ENCODE data around the gene ISCA1. TPM values are rescaled to one million over a fixed set of nuclear protein-coding genes. Genes with fewer than 3 reads are reported as not detected.

ISCA1 gene
- total RNA-seq, 4 donors from 2014 or later: 43.3 to 81.2 (median 57.6) TPM

GRCh38 chr9:86280580-86280979 lies 1.8 kb downstream of the ISCA1 start:
- no peak for ATAC-seq
- TF ChIP-seq, protein P1, sequence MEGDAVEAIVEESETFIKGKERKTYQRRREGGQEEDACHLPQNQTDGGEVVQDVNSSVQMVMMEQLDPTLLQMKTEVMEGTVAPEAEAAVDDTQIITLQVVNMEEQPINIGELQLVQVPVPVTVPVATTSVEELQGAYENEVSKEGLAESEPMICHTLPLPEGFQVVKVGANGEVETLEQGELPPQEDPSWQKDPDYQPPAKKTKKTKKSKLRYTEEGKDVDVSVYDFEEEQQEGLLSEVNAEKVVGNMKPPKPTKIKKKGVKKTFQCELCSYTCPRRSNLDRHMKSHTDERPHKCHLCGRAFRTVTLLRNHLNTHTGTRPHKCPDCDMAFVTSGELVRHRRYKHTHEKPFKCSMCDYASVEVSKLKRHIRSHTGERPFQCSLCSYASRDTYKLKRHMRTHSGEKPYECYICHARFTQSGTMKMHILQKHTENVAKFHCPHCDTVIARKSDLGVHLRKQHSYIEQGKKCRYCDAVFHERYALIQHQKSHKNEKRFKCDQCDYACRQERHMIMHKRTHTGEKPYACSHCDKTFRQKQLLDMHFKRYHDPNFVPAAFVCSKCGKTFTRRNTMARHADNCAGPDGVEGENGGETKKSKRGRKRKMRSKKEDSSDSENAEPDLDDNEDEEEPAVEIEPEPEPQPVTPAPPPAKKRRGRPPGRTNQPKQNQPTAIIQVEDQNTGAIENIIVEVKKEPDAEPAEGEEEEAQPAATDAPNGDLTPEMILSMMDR (IDR thresholded peaks at IDR 0.05): no peak
- no peak for TF ChIP-seq POLR2AphosphoS5 (IDR thresholded peaks at IDR 0.05)
- TF ChIP-seq POLR2A (IDR thresholded peaks at IDR 0.05): no peak
- no peak for TF ChIP-seq EP300 (IDR thresholded peaks at IDR 0.05)
- no peaks in the 10 kb centered on the region for H3K9me3 ChIP-seq
- no peaks in the 10 kb centered on the region for H3K27me3 ChIP-seq
- H3K27ac ChIP-seq: no peak overlapping the region
- no peaks in the 10 kb centered on the region for H3K36me3 ChIP-seq
- peak overlapping the region in 1 of 2 donors; percentile 93 for H3K4me3 ChIP-seq
- peaks cover 0 to 65% (median 19%) of the 10 kb centered on the region in 3 donors for H3K4me1 ChIP-seq
- 70 to 91% methylated on average over 2 to 6 of the region's 7 CpGs for WGBS, 2 donors (ENCODE audit: low coverage in 1 of 2)

GRCh38 chr9:86279839-86280238 lies 2.5 kb downstream of the ISCA1 start:
- no peak for TF ChIP-seq POLR2A (IDR thresholded peaks at IDR 0.05)
- H3K9me3 ChIP-seq: no peaks in the 10 kb centered on the region
- H3K36me3 ChIP-seq: no peaks in the 10 kb centered on the region
- H3K4me3 ChIP-seq: peak overlapping the region in 1 of 2 donors; percentile 93
- no peak overlapping the region for H3K27ac ChIP-seq
- 90 to 96% methylated on average over 3 of the region's 3 CpGs for WGBS, 2 donors (ENCODE audit: low coverage in 1 of 2)
- H3K27me3 ChIP-seq: no peaks in the 10 kb centered on the region
- H3K4me1 ChIP-seq: peaks cover 0 to 72% (median 23%) of the 10 kb centered on the region in 3 donors
- ATAC-seq: no peak

DNA sequence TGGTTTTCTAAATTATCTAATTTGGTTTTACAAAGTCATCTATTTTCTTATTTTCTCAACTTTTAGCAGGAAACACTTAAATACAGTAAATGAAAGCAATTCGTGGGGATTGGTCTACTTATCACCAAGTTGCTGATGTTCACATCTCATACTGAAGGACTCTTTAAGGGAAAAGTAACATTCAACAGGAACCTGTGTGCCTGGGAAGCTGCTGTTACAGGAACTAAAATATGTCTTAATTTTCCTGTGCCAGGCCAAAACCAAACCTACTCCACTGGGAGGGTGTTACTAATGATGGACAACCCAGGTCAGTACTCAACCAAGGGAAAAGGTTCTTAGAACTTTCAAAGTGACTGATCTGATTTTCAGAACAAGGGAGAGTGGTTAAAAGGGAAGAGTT lies 5.3 kb downstream of the ISCA1 start:
- H3K36me3 ChIP-seq: peaks cover 0 to 19% of the 10 kb centered on the region in 2 donors
- ATAC-seq: no peak
- TF ChIP-seq POLR2AphosphoS5 (IDR thresholded peaks at IDR 0.05) (no peak), EP300 (IDR thresholded peaks at IDR 0.05) (no peak), POLR2A (IDR thresholded peaks at IDR 0.05) (no peak)
- TF ChIP-seq, protein P1 (IDR thresholded peaks at IDR 0.05): no peak
- H3K4me3 ChIP-seq: no peak overlapping the region
- WGBS, 2 donors (ENCODE audit: low coverage in 1 of 2): 64 to 69% methylated on average over 1 of the region's 1 CpG
- no peaks in the 10 kb centered on the region for H3K9me3 ChIP-seq
- no peak overlapping the region for H3K27ac ChIP-seq
- H3K4me1 ChIP-seq: peaks cover 0 to 71% (median 19%) of the 10 kb centered on the region in 3 donors
- H3K27me3 ChIP-seq: no peaks in the 10 kb centered on the region

DNA sequence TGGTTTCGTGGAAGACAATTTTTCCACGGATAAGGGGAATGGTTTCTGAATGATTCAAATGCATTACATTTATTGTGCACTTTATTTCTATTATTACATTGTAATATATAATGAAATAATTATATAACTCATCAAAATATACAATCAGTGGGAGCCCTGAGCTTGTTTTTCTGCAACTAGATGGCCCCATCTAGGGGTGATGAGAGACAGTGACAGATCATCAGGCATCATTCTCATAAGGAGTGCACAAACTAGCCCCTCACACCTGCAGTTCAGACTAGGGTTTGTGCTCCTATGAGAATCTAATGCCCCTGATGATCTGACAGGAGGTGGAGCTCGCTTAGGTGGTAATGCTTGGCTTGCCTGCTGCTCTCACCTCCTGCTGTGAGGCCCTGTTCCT lies 6.4 kb downstream of the ISCA1 start:
- WGBS, 2 donors (ENCODE audit: low coverage in 1 of 2): 88% methylated on average over 3 of the region's 3 CpGs
- ATAC-seq: no peak
- no peaks in the 10 kb centered on the region for H3K9me3 ChIP-seq
- no peak for TF ChIP-seq POLR2A (IDR thresholded peaks at IDR 0.05)
- TF ChIP-seq POLR2AphosphoS5 (IDR thresholded peaks at IDR 0.05): no peak
- TF ChIP-seq EP300 (IDR thresholded peaks at IDR 0.05): no peak
- TF ChIP-seq, protein P1 (IDR thresholded peaks at IDR 0.05): no peak
- peaks cover 4 to 30% of the 10 kb centered on the region in 2 donors for H3K36me3 ChIP-seq
- peaks cover 0 to 63% (median 19%) of the 10 kb centered on the region in 3 donors for H3K4me1 ChIP-seq
- H3K27ac ChIP-seq: no peak overlapping the region
- H3K27me3 ChIP-seq: no peaks in the 10 kb centered on the region
- H3K4me3 ChIP-seq: no peak overlapping the region

GRCh38 chr9:86274821-86275643 lies 7.3 kb downstream of the ISCA1 start:
- Histone ChIP-seq H3K4me3 (no peak overlapping the region), H3K4me1 (peaks cover 0 to 54% (median 11%) of the 10 kb centered on the region in 3 donors), H3K27ac (no peak overlapping the region), H3K9me3 (no peaks in the 10 kb centered on the region), H3K36me3 (peaks cover 6 to 33% of the 10 kb centered on the region in 2 donors), H3K27me3 (no peaks in the 10 kb centered on the region)
- TF ChIP-seq, protein P1 (IDR thresholded peaks at IDR 0.05): no peak
- no peak for TF ChIP-seq POLR2AphosphoS5 (IDR thresholded peaks at IDR 0.05)
- no peak for TF ChIP-seq POLR2A (IDR thresholded peaks at IDR 0.05)
- no peak for TF ChIP-seq EP300 (IDR thresholded peaks at IDR 0.05)
- WGBS, 2 donors (ENCODE audit: low coverage in 1 of 2): 57 to 84% methylated on average over 6 to 7 of the region's 7 CpGs
- ATAC-seq: no peak
